GM18499 (cell line): ENCODE data around the gene SLC35A3.
A peak's percentile ranks its signal among the peaks of the same experiment; 100 is the strongest.
"Not testable (repeated sequence)": the region's sequence is repeated elsewhere in the genome, so short reads cannot be mapped to it uniquely, and the experiment has no call there.

Experiments
- ATAC-seq: cut with Tn5 transposase; IDR thresholded peaks from one replicate; pipeline ENCODE4 v1.9.1; 2021; ENCODE audit warnings: moderate number of reproducible peaks; ENCODE audit not compliant: insufficient read depth, unreplicated experiment

SLC35A3 gene

GRCh38 chr1:99970713-99971255 is 988 bp downstream of the SLC35A3 start:
- no peak for ATAC-seq

DNA sequence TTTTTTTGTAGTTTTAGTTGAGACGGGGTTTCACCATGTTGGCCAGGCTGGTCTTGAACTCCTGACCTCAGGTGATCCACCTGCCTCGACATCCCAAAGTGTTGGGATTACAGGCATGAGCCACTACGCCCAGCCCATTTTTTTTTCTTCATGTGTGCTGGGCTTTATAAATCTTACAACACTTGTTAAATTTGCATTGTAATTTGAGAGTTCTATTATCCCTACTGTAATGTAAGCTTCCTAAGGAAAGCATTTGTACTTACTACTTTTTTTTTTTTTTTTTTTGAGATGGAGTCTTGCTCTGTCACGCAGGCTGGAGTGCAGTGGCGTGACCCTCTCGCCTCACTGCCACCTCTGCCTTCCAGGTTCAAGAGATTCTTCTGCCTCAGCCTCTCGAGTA is 2.3 kb downstream of the SLC35A3 start:
- not testable (repeated sequence) for ATAC-seq

- ATAC-seq, result no peak
Observed at GRCh38 chr1:99975529-99975928, 5.7 kb downstream of the SLC35A3 start.

- not testable (repeated sequence) for ATAC-seq
Observed at GRCh38 chr1:99977326-99977725, 7.5 kb downstream of the SLC35A3 start.

- no peak for ATAC-seq
Observed at GRCh38 chr1:99978218-99978617, 8.4 kb downstream of the SLC35A3 start.

GRCh38 chr1:99979091-99979490 is 9.3 kb downstream of the SLC35A3 start:
- no peak for ATAC-seq

DNA sequence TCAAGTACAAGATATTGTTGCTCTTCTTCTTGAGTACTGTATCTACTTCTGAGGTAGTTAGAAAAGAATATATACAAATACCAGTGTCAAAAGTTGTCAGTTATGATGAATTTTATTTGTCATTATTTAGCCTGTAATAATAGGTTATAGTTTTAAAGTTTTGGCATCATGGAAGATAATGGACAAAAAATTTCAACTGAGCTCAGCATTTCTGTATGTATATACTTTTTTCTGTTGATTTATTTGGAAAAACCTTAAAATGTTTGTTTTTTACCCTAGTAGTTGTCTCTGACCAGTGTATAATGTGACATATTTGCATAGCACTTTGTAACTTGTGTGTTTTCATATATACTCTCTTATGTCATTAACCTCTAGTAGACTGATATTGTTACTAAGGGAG is 11.1 kb downstream of the SLC35A3 start:
- ATAC-seq, result no peak

GRCh38 chr1:99986656-99987225 is 16.9 kb downstream of the SLC35A3 start:
- no peak for ATAC-seq

- no peak for ATAC-seq
Observed at GRCh38 chr1:99988210-99988765, 18.5 kb downstream of the SLC35A3 start.

- ATAC-seq, result no peak
Observed at GRCh38 chr1:99992044-99992722, 22.4 kb downstream of the SLC35A3 start.

GRCh38 chr1:99992760-99993467 is 23.1 kb downstream of the SLC35A3 start:
- ATAC-seq, result peak; percentile 55

GRCh38 chr1:99993468-99993845 is 23.7 kb downstream of the SLC35A3 start:
- ATAC-seq, result no peak

DNA sequence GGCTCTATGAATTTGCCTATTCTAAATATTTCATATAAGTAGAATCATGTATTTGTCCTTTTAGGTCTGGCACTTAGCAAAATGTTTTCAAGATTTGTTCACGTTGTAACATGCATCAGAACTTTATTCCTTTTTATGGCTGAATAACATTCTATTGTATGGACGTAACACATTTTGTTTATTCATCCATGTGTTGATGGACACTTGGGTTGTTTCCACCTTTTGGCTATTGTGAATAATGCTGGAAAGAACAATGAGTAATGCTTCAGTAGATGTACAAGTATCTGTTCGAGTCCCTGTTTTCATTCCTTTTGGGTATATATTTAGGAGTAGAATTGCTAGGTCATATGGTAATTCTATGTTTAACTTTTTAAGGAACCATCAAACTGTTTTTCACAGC is 24.7 kb downstream of the SLC35A3 start:
- no peak for ATAC-seq

DNA sequence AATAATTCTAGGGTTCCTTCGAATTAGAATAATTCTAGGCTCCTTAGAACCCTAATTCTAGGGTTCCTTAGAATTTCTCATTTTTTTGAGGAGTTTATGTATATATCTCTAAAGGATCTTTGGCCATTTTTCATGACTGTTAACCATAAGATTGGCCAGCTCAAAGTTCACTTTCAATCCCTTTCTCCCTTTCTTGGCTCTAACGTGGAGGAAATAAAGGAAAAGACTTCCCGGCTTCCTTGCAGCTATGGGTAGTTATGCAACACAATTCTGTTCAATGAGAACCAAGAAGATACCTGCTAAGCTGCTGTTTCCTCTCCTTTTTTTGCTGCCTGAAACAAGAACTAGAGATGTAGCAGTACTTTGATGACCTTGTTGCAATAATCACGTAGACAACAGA is 27.2 kb downstream of the SLC35A3 start:
- no peak for ATAC-seq

DNA sequence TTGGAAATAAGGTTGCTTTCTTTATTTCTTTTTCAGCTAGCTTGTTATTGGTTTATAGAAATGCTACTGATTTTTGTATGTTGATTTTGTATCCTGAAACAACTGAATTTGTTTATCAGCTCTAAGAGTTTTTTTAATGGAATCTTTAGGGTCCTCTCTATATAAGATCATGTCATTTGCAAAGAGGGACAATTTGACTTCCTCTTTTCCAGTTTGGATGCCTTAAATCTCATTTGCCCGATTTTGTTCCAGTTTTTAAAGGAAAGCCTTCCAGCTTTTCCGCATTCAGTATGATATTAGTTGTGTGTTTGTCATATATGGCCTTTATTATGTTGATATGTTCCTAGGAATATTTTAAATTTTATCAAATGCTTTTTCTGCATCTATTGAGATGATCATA is 31.7 kb downstream of the SLC35A3 start:
- ATAC-seq, result no peak

DNA sequence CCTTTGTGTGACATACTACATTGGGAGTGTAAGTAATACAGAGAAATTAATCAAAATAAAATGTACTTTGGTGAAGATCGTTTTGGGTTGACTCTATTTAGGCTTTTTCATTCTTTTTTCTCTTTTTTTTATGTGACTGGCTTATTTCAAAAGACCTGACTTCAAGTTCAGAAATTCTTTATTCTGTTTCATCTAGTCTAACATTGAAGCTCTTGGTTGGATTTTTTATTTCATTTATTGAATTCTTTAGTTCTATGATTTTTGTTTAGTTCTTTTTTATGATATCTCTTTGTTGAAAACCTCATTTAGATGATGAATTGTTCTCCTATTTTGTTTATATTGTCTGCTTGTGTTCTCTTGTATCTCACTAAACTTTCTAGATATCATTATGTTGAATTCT is 35.6 kb downstream of the SLC35A3 start:
- no peak for ATAC-seq

DNA sequence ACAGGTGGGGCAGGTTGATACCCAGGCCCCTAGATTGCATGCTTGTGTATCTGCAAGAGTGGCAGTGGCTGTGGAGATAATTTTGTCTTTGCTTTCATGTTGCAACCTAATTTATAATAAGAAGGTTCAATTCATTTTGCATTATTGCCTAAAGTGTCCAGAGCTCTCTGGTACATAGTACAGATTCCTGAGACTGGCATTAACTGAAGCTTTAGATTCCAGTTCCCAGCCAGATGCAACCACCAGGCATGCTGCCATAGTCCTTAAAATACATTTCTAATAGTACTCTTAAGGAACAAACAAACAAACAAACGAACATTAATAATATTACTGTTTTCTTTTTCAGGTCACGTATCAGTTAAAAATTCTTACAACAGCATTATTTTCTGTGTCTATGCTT is 36.9 kb downstream of the SLC35A3 start:
- no peak for ATAC-seq

DNA sequence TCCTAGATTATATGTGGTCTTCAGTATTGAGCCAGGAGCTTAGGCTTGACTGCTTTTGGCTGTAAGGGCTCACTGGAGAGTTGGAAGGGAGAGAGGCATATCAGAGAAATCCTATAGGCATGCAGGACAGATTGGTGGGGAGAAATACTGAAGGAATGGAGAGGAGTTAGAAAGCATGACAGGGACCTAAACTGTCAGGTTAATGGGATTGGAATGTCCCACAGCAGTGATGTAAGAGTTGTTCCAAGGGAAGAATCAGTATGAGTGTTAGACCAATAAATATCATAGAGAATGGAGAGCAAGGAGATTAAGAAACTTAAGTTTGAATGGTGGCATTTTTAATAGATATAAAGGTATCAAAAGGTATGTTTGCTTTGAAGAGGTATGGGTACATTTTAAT is 39.7 kb downstream of the SLC35A3 start:
- no peak for ATAC-seq

DNA sequence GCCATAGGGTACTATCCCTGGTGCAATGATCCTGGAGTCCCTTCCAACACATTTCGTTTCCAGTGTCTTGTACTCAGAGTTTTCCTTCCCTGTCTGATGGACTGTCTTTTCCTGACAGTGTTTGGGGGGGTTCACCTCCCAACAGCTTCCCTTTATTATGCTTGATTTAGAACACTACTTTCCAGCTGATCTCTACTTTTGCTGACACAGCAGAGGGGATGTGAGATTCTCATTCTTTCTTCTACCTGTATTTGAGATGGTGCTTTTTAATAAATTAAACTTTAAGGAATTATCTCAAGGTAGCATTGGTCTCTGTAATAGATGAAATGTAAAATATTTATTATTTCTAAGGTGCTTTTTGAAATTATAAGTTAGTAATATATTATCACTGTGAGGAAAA is 41.0 kb downstream of the SLC35A3 start:
- no peak for ATAC-seq

DNA sequence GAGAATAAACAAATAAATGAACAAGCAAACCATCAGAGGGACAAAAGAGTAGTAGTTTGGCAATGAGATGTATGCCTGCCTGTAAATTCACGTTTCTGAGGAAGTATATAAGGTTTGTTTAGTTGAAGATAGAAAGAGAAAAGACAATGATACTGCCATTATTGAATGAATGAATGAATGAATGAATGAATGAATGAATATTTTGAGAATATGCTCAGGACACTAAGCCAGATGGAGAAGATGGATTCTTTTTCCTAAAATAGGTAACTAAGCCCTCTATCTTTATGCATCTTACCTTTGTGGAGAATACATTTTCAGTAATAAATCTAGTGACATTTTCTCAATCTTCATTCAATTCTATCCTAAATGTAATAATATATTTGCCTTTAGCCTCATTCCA is 49.4 kb downstream of the SLC35A3 start:
- no peak for ATAC-seq

DNA sequence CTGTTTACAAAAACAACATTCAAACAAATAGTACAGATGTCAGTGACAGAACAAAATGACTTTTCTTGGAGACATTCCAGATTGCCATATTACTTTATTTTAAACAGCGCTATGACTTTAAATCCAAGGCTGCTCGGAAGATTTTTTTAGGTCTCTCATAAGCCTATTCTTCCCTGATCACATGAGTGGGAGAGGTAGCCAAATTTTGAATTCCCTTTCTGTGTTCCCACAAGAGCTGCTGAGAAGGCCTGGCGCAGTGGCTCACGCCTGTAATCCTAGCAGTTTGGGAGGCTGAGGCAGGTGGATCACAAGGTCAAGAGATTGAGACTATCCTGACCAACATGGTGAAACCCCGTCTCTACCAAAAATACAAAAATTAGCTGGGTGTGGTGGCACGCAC is 53.7 kb downstream of the SLC35A3 start:
- no peak for ATAC-seq
